Panc1 (cell line): Measurements from ENCODE around the gene SFRP5.

Source experiments
- CTCF ChIP-seq: fragments of 450-650 bp; IDR thresholded peaks from 2 replicates; pipeline ENCODE4 v1.5.1; 2017; ENCODE audit warnings: mild to moderate bottlenecking
- POLR2AphosphoS5 ChIP-seq: IDR thresholded peaks from 2 replicates; pipeline ENCODE4 v1.6.1; 2012; ENCODE audit warnings: mild to moderate bottlenecking, low read depth, low read length, moderate library complexity
- REST ChIP-seq, 2 experiments: IDR thresholded peaks; 2 replicates each; pipeline ENCODE4 v1.6.1; 2011 to 2012; ENCODE audit warnings: low read depth in 2 of 2, control low read depth in 1 of 2, low read length in 1 of 2, mild to moderate bottlenecking in 1 of 2, moderate library complexity in 1 of 2; ENCODE audit not compliant: insufficient read depth in 1 of 2
- SIN3A ChIP-seq: IDR thresholded peaks from 2 replicates; pipeline ENCODE4 v1.6.1; 2012; ENCODE audit warnings: low read depth, mild to moderate bottlenecking, low read length, moderate library complexity, borderline replicate concordance; ENCODE audit not compliant: insufficient read depth

- TF ChIP-seq CTCF: no peak
- TF ChIP-seq POLR2AphosphoS5: no peak
- no peak for TF ChIP-seq REST (IDR thresholded peaks at IDR 0.05; ENCODE audit: insufficient read depth in 1 of 2, low read depth in 2 of 2, low read length in 1 of 2)
- no peak for TF ChIP-seq SIN3A
Observed at GRCh38 chr10:97757471-97757870, 14.3 kb downstream of the SFRP5 start.
